Neutrophil (primary cell): Measurements from ENCODE around the gene MDGA2.

Experiments used
- H3K27ac ChIP-seq: fragments of 200-600 bp; sonication (generic); 2 replicates; pipeline ENCODE4 v1.5.1; 2016; ENCODE audit warnings: mild to moderate bottlenecking, moderate library complexity
- H3K27me3 ChIP-seq: fragments of 200-600 bp; sonication (generic); 2 replicates; pipeline ENCODE4 v1.6.0; 2016; ENCODE audit warnings: mild to moderate bottlenecking
- H3K36me3 ChIP-seq: fragments of 200-600 bp; sonication (generic); 2 replicates; pipeline ENCODE4 v1.5.1; 2017
- H3K4me1 ChIP-seq, 2 experiments: fragments of 200-600 bp in 1 of 2; sonication (generic) in 1 of 2; 1 replicate in 1 of 2; 2 replicates in 1 of 2; pipeline versions ENCODE4 v1.5.1 to v1.6.1; 2013 to 2016; ENCODE audit warnings: low read depth in 1 of 2, low read length in 1 of 2, mild to moderate bottlenecking in 1 of 2, moderate library complexity in 1 of 2; ENCODE audit not compliant: control insufficient read depth in 1 of 2, insufficient read depth in 1 of 2
- H3K4me3 ChIP-seq, 2 experiments: fragments of 200-600 bp in 1 of 2; sonication (generic) in 1 of 2; 1 replicate in 1 of 2; 2 replicates in 1 of 2; pipeline ENCODE4 v1.5.1; 2013 to 2016; ENCODE audit warnings: low read depth in 1 of 2, low read length in 1 of 2, mild to moderate bottlenecking in 1 of 2, moderate library complexity in 1 of 2
- H3K9me3 ChIP-seq: fragments of 200-600 bp; sonication (generic); 2 replicates; pipeline ENCODE4 v1.5.1; 2016
- TF ChIP-seq, protein P1 (sequence below): fragments of 200-600 bp; sonication (generic); IDR thresholded peaks from 2 replicates; pipeline ENCODE4 v1.5.1; 2016; ENCODE audit warnings: antibody characterized with exemption

MDGA2 gene

GRCh38 chr14:46885566-46885965 is 789.8 kb downstream of the MDGA2 start:
- no peaks in the 10 kb centered on the region for H3K4me1 ChIP-seq
- no peaks in the 10 kb centered on the region for H3K9me3 ChIP-seq
- TF ChIP-seq, protein P1, sequence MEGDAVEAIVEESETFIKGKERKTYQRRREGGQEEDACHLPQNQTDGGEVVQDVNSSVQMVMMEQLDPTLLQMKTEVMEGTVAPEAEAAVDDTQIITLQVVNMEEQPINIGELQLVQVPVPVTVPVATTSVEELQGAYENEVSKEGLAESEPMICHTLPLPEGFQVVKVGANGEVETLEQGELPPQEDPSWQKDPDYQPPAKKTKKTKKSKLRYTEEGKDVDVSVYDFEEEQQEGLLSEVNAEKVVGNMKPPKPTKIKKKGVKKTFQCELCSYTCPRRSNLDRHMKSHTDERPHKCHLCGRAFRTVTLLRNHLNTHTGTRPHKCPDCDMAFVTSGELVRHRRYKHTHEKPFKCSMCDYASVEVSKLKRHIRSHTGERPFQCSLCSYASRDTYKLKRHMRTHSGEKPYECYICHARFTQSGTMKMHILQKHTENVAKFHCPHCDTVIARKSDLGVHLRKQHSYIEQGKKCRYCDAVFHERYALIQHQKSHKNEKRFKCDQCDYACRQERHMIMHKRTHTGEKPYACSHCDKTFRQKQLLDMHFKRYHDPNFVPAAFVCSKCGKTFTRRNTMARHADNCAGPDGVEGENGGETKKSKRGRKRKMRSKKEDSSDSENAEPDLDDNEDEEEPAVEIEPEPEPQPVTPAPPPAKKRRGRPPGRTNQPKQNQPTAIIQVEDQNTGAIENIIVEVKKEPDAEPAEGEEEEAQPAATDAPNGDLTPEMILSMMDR, result no peak
- no peak overlapping the region for H3K27ac ChIP-seq
- H3K36me3 ChIP-seq, result no peaks in the 10 kb centered on the region
- H3K27me3 ChIP-seq, result no peaks in the 10 kb centered on the region
- H3K4me3 ChIP-seq, result no peak overlapping the region

- H3K27me3 ChIP-seq, result no peaks in the 10 kb centered on the region
Measured at GRCh38 chr14:46861753-46862152, 813.7 kb downstream of the MDGA2 start.

GRCh38 chr14:46840944-46841720 is 834.3 kb downstream of the MDGA2 start:
- no peak overlapping the region for H3K27ac ChIP-seq
- TF ChIP-seq, protein P1, result no peak
- H3K4me1 ChIP-seq, result no peaks in the 10 kb centered on the region
- no peaks in the 10 kb centered on the region for H3K27me3 ChIP-seq
- H3K9me3 ChIP-seq, result no peaks in the 10 kb centered on the region
- H3K36me3 ChIP-seq, result no peaks in the 10 kb centered on the region
- no peak overlapping the region for H3K4me3 ChIP-seq

More at GRCh38 chr14:46861753-46862152, 813.7 kb downstream of the MDGA2 start:
- H3K4me1 ChIP-seq, result no peaks in the 10 kb centered on the region
- H3K36me3 ChIP-seq, result no peaks in the 10 kb centered on the region
- no peaks in the 10 kb centered on the region for H3K9me3 ChIP-seq
- H3K4me3 ChIP-seq, result no peak overlapping the region
- TF ChIP-seq, protein P1, result no peak
- no peak overlapping the region for H3K27ac ChIP-seq

GRCh38 chr14:46820291-46820690 is 855.1 kb downstream of the MDGA2 start:
- H3K27me3 ChIP-seq, result no peaks in the 10 kb centered on the region
- H3K27ac ChIP-seq, result no peak overlapping the region
- no peaks in the 10 kb centered on the region for H3K9me3 ChIP-seq
- no peak overlapping the region for H3K4me3 ChIP-seq
- H3K36me3 ChIP-seq, result no peaks in the 10 kb centered on the region
- no peaks in the 10 kb centered on the region for H3K4me1 ChIP-seq
- TF ChIP-seq, protein P1, result no peak

DNA sequence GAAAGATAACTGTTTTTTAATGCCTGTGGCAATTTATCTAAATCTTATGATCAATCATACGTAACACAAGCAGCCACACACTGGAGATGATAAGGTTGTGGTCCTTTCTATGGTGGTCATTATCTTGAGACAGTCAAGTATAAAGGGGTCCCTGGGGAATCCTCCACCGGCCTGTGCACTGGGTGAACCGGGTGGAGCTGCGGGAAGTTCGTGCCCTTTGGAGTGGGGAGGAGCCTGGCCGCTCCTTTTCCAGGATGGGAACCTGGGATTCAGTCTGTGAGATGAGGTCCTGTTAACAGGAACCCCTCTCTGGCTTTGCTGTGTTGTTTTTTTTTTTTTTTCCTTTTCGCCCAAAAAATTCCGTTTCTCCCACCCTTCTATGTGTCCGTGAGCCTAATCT is 856.3 kb downstream of the MDGA2 start:
- H3K9me3 ChIP-seq, result no peaks in the 10 kb centered on the region
- no peak overlapping the region for H3K27ac ChIP-seq
- no peaks in the 10 kb centered on the region for H3K27me3 ChIP-seq
- no peaks in the 10 kb centered on the region for H3K36me3 ChIP-seq
- TF ChIP-seq, protein P1, result no peak
- no peaks in the 10 kb centered on the region for H3K4me1 ChIP-seq
- no peak overlapping the region for H3K4me3 ChIP-seq
